H7 (cell line): ENCODE data around the gene AP3S1. TPM values are rescaled to one million over a fixed set of nuclear protein-coding genes. Genes with fewer than 3 reads are reported as not detected.

Experiments used
- DNase-seq: peaks from one replicate; pipeline ENCODE4 v3.0.0; 2012
- H3K27me3 ChIP-seq: 2 replicates; pipeline ENCODE4 v1.6.0; 2011; ENCODE audit warnings: mild to moderate bottlenecking, low read length; ENCODE audit not compliant: control insufficient read depth, insufficient read depth
- H3K36me3 ChIP-seq: replicated peaks from 2 replicates; pipeline ENCODE4 v1.5.1; 2011; ENCODE audit warnings: low read length; ENCODE audit not compliant: control insufficient read depth, insufficient read depth
- H3K4me3 ChIP-seq: 2 replicates; pipeline ENCODE4 v1.5.1; 2011; ENCODE audit warnings: low read depth, mild to moderate bottlenecking, control low read depth, low read length, moderate library complexity; ENCODE audit not compliant: insufficient read depth
- total RNA-seq: library from RNA; depleted of rRNA; stranded (reverse); fragments of >200 nt; shearing (Covaris generic); gene quantifications from 2 replicates; pipeline ENCODE4 v1.2.3, GENCODE V29; 2014; rRNA removed

AP3S1 gene
- total RNA-seq, 1 experiment from 2014 or later = 40.6 TPM

- Histone ChIP-seq H3K27me3 (no peaks in the 10 kb centered on the region), H3K4me3 (no peak overlapping the region), H3K36me3 (no peaks in the 10 kb centered on the region)
- no peak for DNase-seq
Observed at GRCh38 chr5:115952588-115952987, 110.9 kb downstream of the AP3S1 start.

GRCh38 chr5:115954144-115954543 lies 112.4 kb downstream of the AP3S1 start:
- Histone ChIP-seq H3K4me3 (no peak overlapping the region), H3K27me3 (no peaks in the 10 kb centered on the region), H3K36me3 (no peaks in the 10 kb centered on the region)
- DNase-seq = peak; percentile 26

GRCh38 chr5:115956957-115957356 lies 115.2 kb downstream of the AP3S1 start:
- peaks cover 17% of the 10 kb centered on the region; the same call in 1 of the 2 replicates for H3K27me3 ChIP-seq
- DNase-seq = no peak
- no peak overlapping the region for H3K4me3 ChIP-seq
- no peaks in the 10 kb centered on the region for H3K36me3 ChIP-seq

- Histone ChIP-seq H3K36me3 (no peaks in the 10 kb centered on the region), H3K27me3 (peaks cover 41% of the 10 kb centered on the region; the same call in 1 of the 2 replicates), H3K4me3 (peak overlapping the region; percentile 34; the same call in 1 of the 2 replicates)
- DNase-seq = peak; percentile 40
Observed at GRCh38 chr5:115961381-115962238, 119.9 kb downstream of the AP3S1 start.

- DNase-seq = peak; percentile 41
- H3K36me3 ChIP-seq = no peaks in the 10 kb centered on the region
- peak within 1 kb of the TSS; percentile 34; the same call in 1 of the 2 replicates for H3K4me3 ChIP-seq
- H3K27me3 ChIP-seq = peaks cover 41% of the 10 kb centered on the region; the same call in 1 of the 2 replicates
Observed at GRCh38 chr5:115962239-115962564, 120.5 kb downstream of the AP3S1 start, which contains the start of gene LVRN. Gene LVRN, plus strand, starts transcription at chr5:115962475. Its CDS starts 143 bp downstream, at chr5:115962618.

- peaks cover 41% of the 10 kb centered on the region; the same call in 1 of the 2 replicates for H3K27me3 ChIP-seq
- H3K36me3 ChIP-seq = no peaks in the 10 kb centered on the region
- peak overlapping the region; percentile 34; the same call in 1 of the 2 replicates for H3K4me3 ChIP-seq
- peak; percentile 54 for DNase-seq
Observed at GRCh38 chr5:115962565-115963402, 121.0 kb downstream of the AP3S1 start.

- H3K36me3 ChIP-seq = no peaks in the 10 kb centered on the region
- no peak overlapping the region for H3K4me3 ChIP-seq
- peaks cover 41% of the 10 kb centered on the region; the same call in 1 of the 2 replicates for H3K27me3 ChIP-seq
- peak; percentile 27 for DNase-seq
Observed at GRCh38 chr5:115963566-115963965, 121.8 kb downstream of the AP3S1 start.

Other genes with a start within 250 kb of the AP3S1 start
- gene TICAM2, start 239.5 kb upstream of the AP3S1 start, total RNA-seq = not detected in 2 replicates
- gene TMED7, start 215.9 kb upstream of the AP3S1 start, total RNA-seq = 53.0 and 58.9 TPM in 2 replicates
- gene CDO1, start 25.3 kb upstream of the AP3S1 start, total RNA-seq = 9.2 and 9.9 TPM in 2 replicates
- 53.9 and 69.2 TPM in 2 replicates for gene ATG12, start 370 bp upstream of the AP3S1 start, total RNA-seq
- 0.15 and 1.2 TPM in 2 replicates for gene LVRN, start 120.5 kb downstream of the AP3S1 start, total RNA-seq
- gene ARL14EPL, start 190.5 kb downstream of the AP3S1 start, total RNA-seq = not detected in 2 replicates
- gene COMMD10, start 243.1 kb downstream of the AP3S1 start, total RNA-seq = 47.3 and 59.2 TPM in 2 replicates